ENCODE data around the gene IER3. TPM values are rescaled to one million over a fixed set of nuclear protein-coding genes. Genes with fewer than 3 reads are reported as not detected.

IER3 gene
- total and polyA plus RNA-seq, 9 of the 15 experiments (the other 6 are each of a cell fraction or from before 2014, with no cell fraction given) = 1.5 to 30.0 (median 11.5) TPM

DNA sequence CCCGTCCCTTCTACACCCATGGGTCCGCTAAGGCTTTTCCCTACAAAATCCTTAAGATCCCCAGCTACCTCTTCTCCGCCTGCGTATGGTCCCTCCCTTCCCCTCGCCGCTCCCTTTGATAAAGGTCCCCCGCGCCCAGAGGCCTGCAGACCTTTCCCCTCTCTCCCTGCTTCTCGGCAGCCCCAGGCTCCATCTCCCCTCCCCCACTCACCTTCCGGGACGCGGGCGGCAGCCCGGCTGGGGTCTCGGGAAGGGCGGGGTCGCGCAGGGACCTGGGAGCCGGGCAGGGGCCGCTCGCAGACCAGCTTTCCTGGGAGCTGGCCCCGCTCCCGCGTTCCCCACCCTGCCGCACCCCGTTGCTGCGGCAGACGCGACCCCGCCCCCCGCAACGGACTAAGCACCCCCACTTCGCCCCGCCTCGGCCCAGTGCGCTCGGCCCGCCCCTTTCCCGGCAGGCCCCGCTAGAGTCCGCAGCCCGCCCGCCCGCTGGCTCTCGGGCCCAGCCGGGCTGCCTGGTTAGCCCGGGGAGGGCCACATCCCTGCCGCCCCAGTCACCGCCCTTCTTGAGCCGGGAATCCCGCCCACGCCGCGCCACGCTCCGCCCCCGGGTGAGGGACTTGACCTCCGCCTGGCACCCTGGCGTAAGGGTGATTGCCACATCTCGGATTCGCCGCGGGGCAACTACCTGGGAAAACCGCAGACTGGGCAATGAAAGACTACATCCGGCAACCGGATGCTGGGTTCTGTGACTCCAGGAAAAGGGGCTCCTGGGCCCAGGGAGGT is 1.8 kb downstream of the IER3 start, which contains the start of gene FLOT1 (continued):
- TF ChIP-seq ERF (CRISPR knock-in tag; IDR thresholded peaks at IDR 0.05) = peak; percentile 84
- TF ChIP-seq ZC3H11A (IDR thresholded peaks at IDR 0.05; ENCODE audit: low read depth, low read length) = peak; percentile 19; the same call in 1 of the 2 replicates
- peak; percentile 82; the same call in 1 of the 2 replicates for TF ChIP-seq ESRRA (IDR thresholded peaks at IDR 0.05; ENCODE audit: borderline replicate concordance, low read depth)
- TF ChIP-seq KDM5B (IDR thresholded peaks at IDR 0.05; ENCODE audit: insufficient replicate concordance, low read depth, low read length) = peak; percentile 95
- TF ChIP-seq, protein P1, sequence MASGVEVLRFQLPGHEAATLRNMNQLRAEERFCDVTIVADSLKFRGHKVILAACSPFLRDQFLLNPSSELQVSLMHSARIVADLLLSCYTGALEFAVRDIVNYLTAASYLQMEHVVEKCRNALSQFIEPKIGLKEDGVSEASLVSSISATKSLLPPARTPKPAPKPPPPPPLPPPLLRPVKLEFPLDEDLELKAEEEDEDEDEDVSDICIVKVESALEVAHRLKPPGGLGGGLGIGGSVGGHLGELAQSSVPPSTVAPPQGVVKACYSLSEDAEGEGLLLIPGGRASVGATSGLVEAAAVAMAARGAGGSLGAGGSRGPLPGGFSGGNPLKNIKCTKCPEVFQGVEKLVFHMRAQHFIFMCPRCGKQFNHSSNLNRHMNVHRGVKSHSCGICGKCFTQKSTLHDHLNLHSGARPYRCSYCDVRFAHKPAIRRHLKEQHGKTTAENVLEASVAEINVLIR (CRISPR knock-in tag; IDR thresholded peaks at IDR 0.05) = 0 out of 2 replicates have a peak, but pooled peaks have one; percentile 6
- TF ChIP-seq, protein P2, sequence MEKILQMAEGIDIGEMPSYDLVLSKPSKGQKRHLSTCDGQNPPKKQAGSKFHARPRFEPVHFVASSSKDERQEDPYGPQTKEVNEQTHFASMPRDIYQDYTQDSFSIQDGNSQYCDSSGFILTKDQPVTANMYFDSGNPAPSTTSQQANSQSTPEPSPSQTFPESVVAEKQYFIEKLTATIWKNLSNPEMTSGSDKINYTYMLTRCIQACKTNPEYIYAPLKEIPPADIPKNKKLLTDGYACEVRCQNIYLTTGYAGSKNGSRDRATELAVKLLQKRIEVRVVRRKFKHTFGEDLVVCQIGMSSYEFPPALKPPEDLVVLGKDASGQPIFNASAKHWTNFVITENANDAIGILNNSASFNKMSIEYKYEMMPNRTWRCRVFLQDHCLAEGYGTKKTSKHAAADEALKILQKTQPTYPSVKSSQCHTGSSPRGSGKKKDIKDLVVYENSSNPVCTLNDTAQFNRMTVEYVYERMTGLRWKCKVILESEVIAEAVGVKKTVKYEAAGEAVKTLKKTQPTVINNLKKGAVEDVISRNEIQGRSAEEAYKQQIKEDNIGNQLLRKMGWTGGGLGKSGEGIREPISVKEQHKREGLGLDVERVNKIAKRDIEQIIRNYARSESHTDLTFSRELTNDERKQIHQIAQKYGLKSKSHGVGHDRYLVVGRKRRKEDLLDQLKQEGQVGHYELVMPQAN (IDR thresholded peaks at IDR 0.05; ENCODE audit: borderline replicate concordance) = peak; percentile 50; the same call in 1 of the 2 replicates
- peak; percentile 75; the same call in 1 of the 2 replicates for TF ChIP-seq ELF4 (CRISPR knock-in tag; IDR thresholded peaks at IDR 0.05)
- TF ChIP-seq CBFB (CRISPR knock-in tag; IDR thresholded peaks at IDR 0.05) = no peak
- TF ChIP-seq RNF2 (IDR thresholded peaks at IDR 0.05) = peak; percentile 58
- peak; percentile 36 for TF ChIP-seq EP300 (IDR thresholded peaks at IDR 0.05; ENCODE audit: low read length)
- TF ChIP-seq RUNX1 (IDR thresholded peaks at IDR 0.05; ENCODE audit: low read depth) = 0 out of 2 replicates have a peak, but pooled peaks have one; percentile 46
- TF ChIP-seq, protein P3, sequence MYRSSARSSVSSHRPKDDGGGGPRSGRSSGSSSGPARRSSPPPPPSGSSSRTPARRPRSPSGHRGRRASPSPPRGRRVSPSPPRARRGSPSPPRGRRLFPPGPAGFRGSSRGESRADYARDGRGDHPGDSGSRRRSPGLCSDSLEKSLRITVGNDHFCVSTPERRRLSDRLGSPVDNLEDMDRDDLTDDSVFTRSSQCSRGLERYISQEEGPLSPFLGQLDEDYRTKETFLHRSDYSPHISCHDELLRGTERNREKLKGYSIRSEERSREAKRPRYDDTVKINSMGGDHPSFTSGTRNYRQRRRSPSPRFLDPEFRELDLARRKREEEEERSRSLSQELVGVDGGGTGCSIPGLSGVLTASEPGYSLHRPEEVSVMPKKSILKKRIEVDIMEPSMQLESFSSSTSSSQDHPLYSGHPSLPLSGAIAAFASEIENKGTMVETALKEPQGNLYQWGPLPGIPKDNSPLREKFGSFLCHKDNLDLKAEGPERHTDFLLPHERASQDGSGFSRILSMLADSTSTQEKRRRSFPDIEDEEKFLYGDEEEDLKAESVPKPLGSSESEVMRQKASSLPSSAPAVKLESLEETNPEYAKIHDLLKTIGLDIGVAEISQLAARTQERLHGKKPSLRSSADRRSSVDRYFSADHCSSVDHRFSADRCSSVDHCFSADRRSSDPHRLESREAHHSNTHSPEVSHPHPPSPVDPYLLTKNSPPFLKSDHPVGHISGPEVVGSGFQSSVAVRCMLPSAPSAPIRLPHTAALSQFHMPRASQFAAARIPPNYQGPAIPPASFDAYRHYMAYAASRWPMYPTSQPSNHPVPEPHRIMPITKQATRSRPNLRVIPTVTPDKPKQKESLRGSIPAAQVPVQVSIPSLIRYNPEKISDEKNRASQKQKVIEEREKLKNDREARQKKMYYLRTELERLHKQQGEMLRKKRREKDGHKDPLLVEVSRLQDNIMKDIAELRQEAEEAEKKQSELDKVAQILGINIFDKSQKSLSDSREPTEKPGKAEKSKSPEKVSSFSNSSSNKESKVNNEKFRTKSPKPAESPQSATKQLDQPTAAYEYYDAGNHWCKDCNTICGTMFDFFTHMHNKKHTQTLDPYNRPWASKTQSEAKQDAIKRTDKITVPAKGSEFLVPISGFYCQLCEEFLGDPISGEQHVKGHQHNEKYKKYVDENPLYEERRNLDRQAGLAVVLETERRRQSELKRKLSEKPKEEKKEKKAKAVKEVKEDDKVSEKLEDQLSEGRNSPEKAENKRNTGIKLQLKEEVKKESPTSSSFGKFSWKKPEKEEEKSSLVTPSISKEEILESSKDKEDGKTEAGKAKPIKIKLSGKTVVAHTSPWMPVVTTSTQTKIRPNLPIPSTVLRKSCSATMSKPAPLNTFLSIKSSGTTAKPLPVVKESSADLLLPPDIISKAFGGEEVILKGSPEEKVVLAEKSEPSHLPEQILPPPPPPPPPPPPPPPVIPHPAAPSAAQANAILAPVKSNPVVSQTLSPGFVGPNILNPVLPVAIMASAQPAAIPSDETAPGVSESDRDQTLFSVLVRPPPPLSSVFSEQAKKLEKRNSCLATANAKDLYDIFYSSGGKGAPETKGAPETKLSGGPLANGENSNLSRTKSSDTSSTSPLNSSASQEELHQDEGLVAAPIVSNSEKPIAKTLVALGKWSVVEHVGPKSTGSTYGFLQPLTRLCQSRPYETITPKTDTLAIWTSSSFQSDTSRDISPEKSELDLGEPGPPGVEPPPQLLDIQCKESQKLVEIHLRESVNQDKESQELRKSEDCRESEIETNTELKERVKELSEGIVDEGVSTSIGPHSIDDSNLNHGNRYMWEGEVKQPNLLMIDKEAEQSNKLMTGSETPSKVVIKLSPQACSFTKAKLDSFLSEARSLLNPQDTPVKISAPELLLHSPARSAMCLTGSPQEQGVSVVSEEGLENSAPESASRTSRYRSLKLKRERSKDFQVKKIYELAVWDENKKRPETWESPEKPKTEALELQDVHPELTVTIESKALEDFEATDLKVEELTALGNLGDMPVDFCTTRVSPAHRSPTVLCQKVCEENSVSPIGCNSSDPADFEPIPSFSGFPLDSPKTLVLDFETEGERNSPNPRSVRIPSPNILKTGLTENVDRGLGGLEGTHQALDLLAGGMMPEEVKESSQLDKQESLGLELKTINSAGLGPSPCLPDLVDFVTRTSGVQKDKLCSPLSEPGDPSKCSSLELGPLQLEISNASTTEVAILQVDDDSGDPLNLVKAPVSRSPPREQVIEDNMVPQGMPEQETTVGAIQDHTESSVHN (IDR thresholded peaks at IDR 0.05; ENCODE audit: borderline replicate concordance in 1 of 2, low read depth in 1 of 2) = 0 out of 4 replicates have a peak, but pooled peaks of 1 of the 2 experiments have one; percentile 4
- TF ChIP-seq POLR2AphosphoS5 (IDR thresholded peaks at IDR 0.05; ENCODE audit: control insufficient read depth, insufficient read depth, low read depth, low read length) = peak; percentile 67; the same call in 1 of the 2 replicates
- TF ChIP-seq ELF2 (CRISPR knock-in tag; IDR thresholded peaks at IDR 0.05) = peak; percentile 64
- no peak; the same call in 1 of the 2 replicates for TF ChIP-seq ZFPM2 (CRISPR knock-in tag; IDR thresholded peaks at IDR 0.05)
